ENCODE measurements around the gene THADA. TPM values are rescaled to one million over a fixed set of nuclear protein-coding genes. Genes with fewer than 3 reads are reported as not detected.

The THADA gene
- total RNA-seq, 1 donor: 39.4 TPM

- H3K9me3 ChIP-seq (ENCODE audit: low read depth, low read length): no peaks in the 10 kb centered on the region
- peaks cover 3% of the 10 kb centered on the region for H3K4me1 ChIP-seq (ENCODE audit: insufficient read depth, low read length)
- H3K4me2 ChIP-seq (ENCODE audit: insufficient read depth, low read length): no peak overlapping the region
- no peak for TF ChIP-seq CTCF (IDR thresholded peaks at IDR 0.05; ENCODE audit: extremely low read depth, low read depth, low read length)
- no peaks in the 10 kb centered on the region for H4K20me1 ChIP-seq (ENCODE audit: insufficient read depth, low read length)
- DNase-seq (ENCODE audit: insufficient read length, low spot score, missing footprints): no peak
- H3K27ac ChIP-seq (ENCODE audit: low read depth, low read length): no peak overlapping the region
- no peaks in the 10 kb centered on the region for H3K27me3 ChIP-seq (ENCODE audit: insufficient read depth, low read length)
- no peaks in the 10 kb centered on the region for H3K36me3 ChIP-seq (ENCODE audit: insufficient read depth, low read length)
- no peak overlapping the region for H2AFZ ChIP-seq (ENCODE audit: low read length)
- no peaks in the 10 kb centered on the region for H3K79me2 ChIP-seq (ENCODE audit: insufficient read depth, low read length)
- H3K4me3 ChIP-seq (ENCODE audit: insufficient read depth, low read length): no peak overlapping the region
Observed at GRCh38 chr2:43360137-43360536, 235.7 kb downstream of the THADA start.

- H3K4me3 ChIP-seq (ENCODE audit: insufficient read depth, low read length): no peak overlapping the region
- H3K36me3 ChIP-seq (ENCODE audit: insufficient read depth, low read length): no peaks in the 10 kb centered on the region
- H3K27ac ChIP-seq (ENCODE audit: low read depth, low read length): no peak overlapping the region
- H4K20me1 ChIP-seq (ENCODE audit: insufficient read depth, low read length): no peaks in the 10 kb centered on the region
- no peaks in the 10 kb centered on the region for H3K27me3 ChIP-seq (ENCODE audit: insufficient read depth, low read length)
- H3K79me2 ChIP-seq (ENCODE audit: insufficient read depth, low read length): no peaks in the 10 kb centered on the region
- no peak for TF ChIP-seq CTCF (IDR thresholded peaks at IDR 0.05; ENCODE audit: extremely low read depth, low read depth, low read length)
- no peak for DNase-seq (ENCODE audit: insufficient read length, low spot score, missing footprints)
- no peaks in the 10 kb centered on the region for H3K9me3 ChIP-seq (ENCODE audit: low read depth, low read length)
- no peak overlapping the region for H2AFZ ChIP-seq (ENCODE audit: low read length)
- peaks cover 3% of the 10 kb centered on the region for H3K4me1 ChIP-seq (ENCODE audit: insufficient read depth, low read length)
- no peak overlapping the region for H3K4me2 ChIP-seq (ENCODE audit: insufficient read depth, low read length)
Observed at GRCh38 chr2:43358410-43359201, 237.2 kb downstream of the THADA start.

- Histone ChIP-seq H3K79me2 (ENCODE audit: insufficient read depth, low read length) (no peaks in the 10 kb centered on the region), H3K4me3 (ENCODE audit: insufficient read depth, low read length) (no peak overlapping the region), H4K20me1 (ENCODE audit: insufficient read depth, low read length) (no peaks in the 10 kb centered on the region), H3K4me1 (ENCODE audit: insufficient read depth, low read length) (peaks cover 3% of the 10 kb centered on the region), H3K27ac (ENCODE audit: low read depth, low read length) (no peak overlapping the region), H2AFZ (ENCODE audit: low read length) (no peak overlapping the region), H3K27me3 (ENCODE audit: insufficient read depth, low read length) (no peaks in the 10 kb centered on the region), H3K4me2 (ENCODE audit: insufficient read depth, low read length) (no peak overlapping the region), H3K9me3 (ENCODE audit: low read depth, low read length) (no peaks in the 10 kb centered on the region), H3K36me3 (ENCODE audit: insufficient read depth, low read length) (no peaks in the 10 kb centered on the region)
- TF ChIP-seq CTCF (IDR thresholded peaks at IDR 0.05; ENCODE audit: extremely low read depth, low read depth, low read length): no peak
- no peak for DNase-seq (ENCODE audit: insufficient read length, low spot score, missing footprints)
Observed at GRCh38 chr2:43356774-43357173, 239.1 kb downstream of the THADA start.

GRCh38 chr2:43355399-43355798 lies 240.4 kb downstream of the THADA start:
- Histone ChIP-seq H2AFZ (ENCODE audit: low read length) (no peak overlapping the region), H3K27me3 (ENCODE audit: insufficient read depth, low read length) (no peaks in the 10 kb centered on the region), H3K79me2 (ENCODE audit: insufficient read depth, low read length) (no peaks in the 10 kb centered on the region), H3K27ac (ENCODE audit: low read depth, low read length) (no peak overlapping the region), H3K4me3 (ENCODE audit: insufficient read depth, low read length) (no peak overlapping the region), H3K4me1 (ENCODE audit: insufficient read depth, low read length) (peaks cover 3% of the 10 kb centered on the region), H3K36me3 (ENCODE audit: insufficient read depth, low read length) (no peaks in the 10 kb centered on the region), H3K4me2 (ENCODE audit: insufficient read depth, low read length) (no peak overlapping the region), H3K9me3 (ENCODE audit: low read depth, low read length) (no peaks in the 10 kb centered on the region), H4K20me1 (ENCODE audit: insufficient read depth, low read length) (no peaks in the 10 kb centered on the region)
- no peak for TF ChIP-seq CTCF (IDR thresholded peaks at IDR 0.05; ENCODE audit: extremely low read depth, low read depth, low read length)
- no peak for DNase-seq (ENCODE audit: insufficient read length, low spot score, missing footprints)

All from osteoblast (primary cell).